Endodermal cell (in vitro differentiated cells): ENCODE results near the gene SDK2. TPM values are rescaled to one million over a fixed set of nuclear protein-coding genes. Genes with fewer than 3 reads are reported as not detected.

Experiments used
- DNase-seq: peaks from one replicate; pipeline ENCODE4 v3.0.0-alpha.2; 2017
- H3K27ac ChIP-seq: 2 replicates; pipeline ENCODE4 v1.5.1; 2013; ENCODE audit warnings: mild to moderate bottlenecking, low read depth, low read length, moderate library complexity
- H3K27me3 ChIP-seq: 2 replicates; pipeline ENCODE4 v1.6.1; 2013; ENCODE audit warnings: mild to moderate bottlenecking, low read length, moderate library complexity; ENCODE audit not compliant: insufficient read depth, control insufficient read depth, poor library complexity, severe bottlenecking
- H3K36me3 ChIP-seq: 2 replicates; pipeline ENCODE4 v1.7.0; 2013; ENCODE audit warnings: mild to moderate bottlenecking, low read length, moderate library complexity; ENCODE audit not compliant: control insufficient read depth, insufficient read depth
- H3K4me1 ChIP-seq: one replicate; pipeline ENCODE4 v1.7.0; 2013; ENCODE audit warnings: low read length; ENCODE audit not compliant: control insufficient read depth, insufficient read depth
- H3K4me3 ChIP-seq: 2 replicates; pipeline ENCODE4 v1.5.1; 2013; ENCODE audit warnings: mild to moderate bottlenecking, low read length, moderate library complexity
- H3K9ac ChIP-seq: 2 replicates; pipeline ENCODE4 v1.6.1; 2013; ENCODE audit warnings: mild to moderate bottlenecking, low read length, moderate library complexity; ENCODE audit not compliant: poor library complexity, severe bottlenecking; ENCODE audit errors: extremely low read depth
- H3K9me3 ChIP-seq: 2 replicates; pipeline ENCODE4 v1.6.1; 2013; ENCODE audit warnings: mild to moderate bottlenecking, low read length, moderate library complexity; ENCODE audit not compliant: control insufficient read depth
- H3K27ac Mint-ChIP-seq: 2 replicates; pipeline ENCODE4 v1.8.0; 2020; ENCODE audit warnings: mixed read lengths
- H3K27me3 Mint-ChIP-seq: 2 replicates; pipeline ENCODE4 v1.8.0; 2021; ENCODE audit warnings: mild to moderate bottlenecking, mixed read lengths; ENCODE audit not compliant: insufficient read depth
- H3K36me3 Mint-ChIP-seq: 2 replicates; pipeline ENCODE4 v1.8.0; 2020; ENCODE audit warnings: low read depth, mixed read lengths
- H3K4me1 Mint-ChIP-seq: 2 replicates; pipeline ENCODE4 v1.8.0; 2020; ENCODE audit warnings: mixed read lengths
- H3K4me3 Mint-ChIP-seq: 2 replicates; pipeline ENCODE4 v1.8.0; 2020; ENCODE audit warnings: mild to moderate bottlenecking, moderate library complexity, mixed read lengths
- H3K9me3 Mint-ChIP-seq: 2 replicates; pipeline ENCODE4 v1.8.0; 2020; ENCODE audit warnings: mild to moderate bottlenecking, mixed read lengths
- CTCF ChIP-seq: fragments of 200-600 bp; sonication (generic); conservative IDR thresholded peaks from 2 replicates; pipeline ENCODE4 v1.5.0; 2021; ENCODE audit warnings: antibody characterized with exemption, mild to moderate bottlenecking
- WGBS, 2 experiments: methylation state at CpG; one replicate each; pipeline versions ENCODE4 v1.1.5 to v1.1.7; 2013; ENCODE audit warnings: missing lambda C conversion rate in 2 of 2, mixed read lengths in 1 of 2; ENCODE audit not compliant: insufficient coverage in 1 of 2, insufficient read length in 1 of 2; 5-methylcytosine and 5-hydroxymethylcytosine counted together
- total RNA-seq, 2 donors: library from RNA; stranded (reverse); fragmentation: NEBNext Ultra II Directional in 1 of 2; extraction: Animal tissue kit (Norgen Biotek cat#: 25700) in 1 of 2; gene quantifications; 2 replicates in 1 of 2; 3 replicates in 1 of 2; pipeline ENCODE4 v1.2.1, GENCODE V29; 2021

Gene SDK2
- total RNA-seq, 2 donors from 2014 or later = 5.9 to 7.0 TPM

DNA sequence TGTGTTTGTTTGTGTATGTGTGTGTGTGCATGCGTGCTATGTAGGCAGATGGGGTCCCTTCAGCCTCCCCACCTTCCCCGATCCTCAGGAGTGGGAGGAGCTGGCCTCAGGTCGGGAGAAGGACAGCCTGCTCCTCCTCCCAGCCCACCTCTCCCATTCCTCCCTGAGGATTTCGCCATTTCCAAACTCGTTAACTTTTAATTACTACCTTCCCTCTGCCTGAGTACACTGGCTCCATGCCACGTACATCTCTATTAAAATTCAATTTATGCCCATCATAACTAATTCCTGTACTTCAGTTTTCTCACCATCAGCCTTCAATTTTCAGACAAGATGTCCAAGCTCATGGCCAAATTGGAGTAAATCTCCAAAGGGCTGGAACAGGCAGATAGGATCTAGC lies 148.6 kb downstream of the SDK2 start:
- Mint-ChIP-seq H3K27ac (no peak overlapping the region), H3K27me3 (no peaks in the 10 kb centered on the region), H3K9me3 (no peaks in the 10 kb centered on the region), H3K4me1 (peaks cover 36% of the 10 kb centered on the region), H3K36me3 (no peaks in the 10 kb centered on the region), H3K4me3 (no peak overlapping the region)
- Histone ChIP-seq H3K4me3 (no peak overlapping the region), H3K36me3 (no peaks in the 10 kb centered on the region), H3K27ac (no peak overlapping the region), H3K9me3 (no peaks in the 10 kb centered on the region), H3K27me3 (peaks cover 5% of the 10 kb centered on the region), H3K9ac (no peak overlapping the region), H3K4me1 (peaks cover 5% of the 10 kb centered on the region)
- WGBS, 2 experiments = 71 to 87% methylated on average over 3 to 6 of the region's 6 CpGs
- no peak for TF ChIP-seq CTCF
- no peak for DNase-seq

DNA sequence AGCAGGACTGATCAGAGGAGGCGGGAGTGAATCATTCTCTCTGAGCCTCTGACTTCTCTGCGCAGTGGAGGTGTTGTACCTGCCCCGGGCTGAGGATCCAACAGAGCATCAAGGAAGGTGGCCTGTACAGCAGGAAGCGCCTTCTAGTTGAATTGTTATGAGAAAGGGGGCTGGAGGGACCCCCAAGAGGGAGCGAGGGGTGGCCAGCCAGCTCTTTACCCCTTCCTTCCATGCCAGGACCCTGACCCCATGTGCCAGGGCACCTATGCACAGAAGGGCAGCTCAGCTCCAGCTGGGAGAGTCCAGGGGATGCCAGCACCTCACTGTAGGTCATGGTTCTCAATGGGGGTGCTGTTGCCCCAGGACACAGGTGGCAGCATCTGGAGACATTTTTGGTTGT lies 149.3 kb downstream of the SDK2 start:
- no peak overlapping the region for H3K4me3 ChIP-seq
- WGBS, 2 experiments = 98 to 100% methylated on average over 3 to 5 of the region's 5 CpGs
- Mint-ChIP-seq H3K4me1 (peaks cover 39% of the 10 kb centered on the region), H3K9me3 (no peaks in the 10 kb centered on the region), H3K27ac (no peak overlapping the region), H3K27me3 (no peaks in the 10 kb centered on the region), H3K4me3 (no peak overlapping the region), H3K36me3 (no peaks in the 10 kb centered on the region)
- H3K27me3 ChIP-seq = no peaks in the 10 kb centered on the region
- H3K9me3 ChIP-seq = no peaks in the 10 kb centered on the region
- no peaks in the 10 kb centered on the region for H3K36me3 ChIP-seq
- TF ChIP-seq CTCF = no peak
- peak overlapping the region; percentile 49 for H3K27ac ChIP-seq
- no peak for DNase-seq
- H3K4me1 ChIP-seq = peaks cover 5% of the 10 kb centered on the region
- H3K9ac ChIP-seq = no peak overlapping the region

- H3K4me3 ChIP-seq = no peak overlapping the region
- Mint-ChIP-seq H3K27me3 (no peaks in the 10 kb centered on the region), H3K4me3 (no peak overlapping the region), H3K9me3 (no peaks in the 10 kb centered on the region), H3K27ac (no peak overlapping the region), H3K36me3 (no peaks in the 10 kb centered on the region), H3K4me1 (peaks cover 45% of the 10 kb centered on the region)
- H3K27ac ChIP-seq = peak overlapping the region; percentile 53
- H3K4me1 ChIP-seq = peaks cover 5% of the 10 kb centered on the region
- H3K36me3 ChIP-seq = no peaks in the 10 kb centered on the region
- H3K27me3 ChIP-seq = no peaks in the 10 kb centered on the region
- H3K9me3 ChIP-seq = no peaks in the 10 kb centered on the region
- 86 to 87% methylated on average over 20 to 24 of the region's 24 CpGs for WGBS, 2 experiments
- no peak for DNase-seq
- TF ChIP-seq CTCF = no peak
- H3K9ac ChIP-seq = no peak overlapping the region
Observed at GRCh38 chr17:73493956-73494926, 150.0 kb downstream of the SDK2 start.
